NK-92 (cell line): ENCODE results near the gene IL11.

Experiments
- DNase-seq: peaks from one replicate; lab custom pipeline; 2025; ENCODE audit not compliant: unreplicated experiment; lab: John Stamatoyannopoulos, UW

IL11 gene

DNA sequence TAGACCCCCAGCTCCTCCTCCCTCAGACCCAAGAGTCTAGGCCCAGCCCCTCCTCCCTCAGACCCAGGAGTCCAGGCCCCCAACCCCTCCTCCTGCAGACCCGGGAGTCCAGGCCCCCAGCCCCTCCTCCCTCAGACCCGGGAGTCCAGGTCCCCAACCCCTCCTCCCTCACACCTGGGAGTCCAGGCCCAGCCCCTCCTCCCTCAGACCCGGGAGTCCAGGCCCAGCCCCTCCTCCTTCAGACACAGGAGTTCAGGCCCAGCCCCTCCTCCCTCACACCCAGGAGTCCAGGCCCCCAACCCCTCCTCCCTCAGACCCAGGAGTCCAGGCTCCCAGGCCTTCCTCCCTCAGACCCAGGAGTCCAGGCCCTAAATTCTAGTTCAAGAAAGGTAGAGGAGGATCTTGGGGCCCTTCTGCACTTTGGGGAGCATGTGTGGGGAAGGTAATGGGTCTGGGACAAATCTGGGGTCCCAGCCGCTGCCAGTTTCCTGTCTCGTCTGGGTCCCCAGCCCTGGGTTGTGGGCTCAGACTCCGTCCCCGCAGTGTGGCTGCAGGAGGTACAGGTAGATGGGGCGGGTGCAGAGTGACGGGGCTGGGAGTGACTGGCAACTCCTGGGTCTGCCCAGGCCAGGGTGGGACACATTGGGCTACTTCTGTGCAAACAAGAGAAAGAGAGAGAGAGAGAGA lies 3.2 kb upstream of the IL11 start:
- DNase-seq, result no peak

DNA sequence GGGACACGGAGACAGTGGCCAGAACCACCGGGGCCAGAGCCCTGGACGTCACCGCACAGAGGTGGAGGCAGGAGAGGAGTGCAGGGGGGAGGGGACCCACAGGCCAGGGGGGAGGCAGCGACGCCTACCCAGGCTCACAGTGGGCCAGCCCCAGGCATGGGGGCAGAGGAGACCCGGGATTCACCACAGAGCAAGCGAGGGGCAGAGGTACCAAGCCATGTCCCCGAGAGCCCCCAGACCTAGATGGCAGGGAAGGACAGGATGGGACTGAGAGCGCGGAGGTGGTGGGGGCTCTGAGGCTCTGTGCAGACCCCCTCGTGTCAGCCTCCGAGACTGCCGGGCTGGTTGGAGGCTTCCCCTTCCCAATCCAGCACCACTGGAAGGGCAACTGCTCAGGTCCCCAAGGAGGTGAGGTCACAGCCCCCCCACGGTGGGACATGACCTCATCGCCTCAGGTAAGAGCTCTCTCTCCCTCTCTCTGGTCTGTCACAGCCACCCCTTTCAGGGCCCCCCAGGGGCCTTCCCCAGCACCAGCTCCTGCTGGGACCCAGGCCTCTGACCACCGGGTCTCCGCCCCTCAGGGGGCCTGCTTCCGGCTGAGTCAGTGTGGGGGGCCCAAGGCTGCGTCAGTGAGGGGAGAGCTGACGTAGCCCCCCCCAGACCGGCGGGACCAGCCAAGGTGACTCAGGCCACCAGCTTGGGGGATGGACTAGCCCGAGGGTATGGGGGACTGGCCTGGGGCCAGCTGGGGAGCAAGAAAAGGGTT lies 2.2 kb upstream of the IL11 start:
- no peak for DNase-seq

DNA sequence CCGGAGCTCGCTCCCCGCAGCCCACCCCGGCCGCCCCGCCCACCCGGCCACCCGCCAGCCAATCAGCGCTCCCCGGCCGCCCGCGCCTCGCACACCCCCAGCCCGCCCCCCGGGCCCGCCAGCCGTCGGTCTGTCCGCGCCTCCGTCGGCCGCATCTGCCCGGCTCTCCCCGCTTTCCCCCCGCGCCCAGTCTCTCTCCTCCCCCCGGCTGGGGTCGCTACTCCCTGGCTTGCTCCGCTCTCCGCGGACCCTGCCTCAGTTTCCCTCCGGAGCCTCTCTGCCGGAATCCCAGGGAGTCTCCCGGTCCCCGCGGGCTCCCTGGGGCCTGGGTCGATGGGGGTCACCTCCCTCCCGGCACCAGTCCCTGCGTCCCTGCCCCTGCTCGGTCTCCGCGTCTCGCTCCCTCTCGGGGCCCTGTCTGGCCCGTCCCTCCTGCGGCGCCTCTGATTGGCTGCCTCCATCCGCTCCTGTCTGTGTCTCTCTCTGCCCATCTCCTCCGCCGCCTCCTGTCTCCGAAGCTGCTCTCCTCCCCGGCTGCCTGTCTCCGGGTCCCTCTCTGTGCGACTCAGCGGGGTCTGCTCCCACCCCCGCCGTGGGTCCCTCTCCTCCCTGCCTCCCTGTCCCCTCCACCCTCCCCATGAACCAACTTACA lies 484 bp downstream of the IL11 start:
- no peak for DNase-seq

DNA sequence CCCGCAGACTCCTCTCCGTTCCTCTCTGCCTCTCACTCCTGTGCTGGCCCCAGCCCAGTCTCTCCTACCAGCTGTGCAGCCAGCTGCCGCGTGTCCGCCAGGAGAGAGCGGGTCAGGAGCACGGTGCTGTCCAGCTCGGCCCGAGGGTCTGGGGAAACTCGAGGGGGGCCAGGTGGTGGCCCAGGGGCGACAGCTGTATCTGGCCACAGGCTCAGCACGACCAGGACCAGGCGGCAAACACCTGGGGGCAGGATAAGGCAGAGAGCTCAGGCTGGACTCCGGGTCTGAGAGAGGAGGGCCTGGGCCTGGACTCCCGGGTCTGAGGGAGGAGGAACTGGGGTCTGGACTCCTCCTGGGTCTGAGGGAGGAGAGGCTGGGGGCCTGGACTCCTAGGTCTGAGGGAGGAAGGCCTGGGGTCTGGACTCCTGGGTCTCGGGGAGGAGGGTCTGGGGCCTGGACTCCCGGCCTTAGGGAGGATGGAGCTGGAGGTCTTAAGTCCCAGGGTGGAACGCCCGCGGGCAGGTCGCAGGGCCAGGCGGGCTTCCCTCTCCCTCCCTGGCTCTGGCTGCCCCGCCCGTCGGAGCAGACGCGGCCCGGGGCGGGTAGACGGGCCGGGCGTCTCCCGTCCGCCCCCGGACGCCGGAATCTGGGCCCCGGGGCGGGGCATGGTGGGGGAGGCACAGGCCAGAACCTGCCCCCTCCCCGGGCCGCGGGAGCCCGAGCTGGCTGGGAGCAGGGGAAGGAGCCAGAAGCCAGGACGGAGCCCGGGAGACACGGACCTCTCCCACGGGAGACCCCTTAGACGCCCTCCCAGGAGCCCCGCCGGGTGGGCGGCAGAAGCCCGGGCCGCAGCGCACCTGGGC lies 1.3 kb downstream of the IL11 start:
- DNase-seq, result no peak

DNA sequence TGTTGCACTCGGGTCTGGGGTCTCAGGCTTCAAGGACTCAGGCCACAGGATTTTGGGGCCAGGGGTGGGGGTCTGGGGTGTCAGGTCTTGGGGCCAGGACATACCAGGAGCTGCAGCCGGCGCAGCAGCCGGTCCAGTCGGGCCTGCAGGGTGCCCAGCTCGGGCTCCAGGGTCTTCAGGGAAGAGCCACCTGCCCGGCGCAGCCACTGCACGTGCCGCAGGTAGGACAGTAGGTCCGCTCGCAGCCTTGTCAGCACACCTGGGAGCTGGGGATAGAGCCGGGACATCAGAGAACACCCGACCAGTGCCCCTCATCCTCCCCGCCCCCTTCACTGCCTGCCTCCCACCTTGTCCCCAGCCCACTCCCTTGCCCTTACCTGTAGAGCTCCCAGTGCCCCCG lies 2.2 kb downstream of the IL11 start:
- no peak for DNase-seq

DNA sequence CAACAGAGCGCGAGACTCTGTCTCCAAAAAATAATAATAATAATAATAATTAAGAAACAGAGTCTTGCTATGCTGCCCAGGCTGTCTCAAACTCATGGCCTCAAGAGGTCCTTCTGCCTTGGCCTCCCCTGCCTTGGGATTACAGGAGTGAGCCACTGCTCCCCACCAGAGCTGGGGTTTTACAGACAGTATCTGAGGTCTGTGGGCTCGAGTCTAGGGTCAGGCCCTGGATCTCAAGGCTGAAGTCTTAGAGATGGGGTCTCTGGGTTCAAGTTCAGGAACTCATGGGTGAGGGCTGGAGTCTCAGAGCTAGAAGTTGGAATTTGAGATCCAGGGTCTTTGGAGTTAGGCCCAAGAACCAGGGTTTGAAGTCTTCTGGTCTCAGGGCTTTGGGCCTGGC lies 3.5 kb downstream of the IL11 start:
- no peak for DNase-seq

DNA sequence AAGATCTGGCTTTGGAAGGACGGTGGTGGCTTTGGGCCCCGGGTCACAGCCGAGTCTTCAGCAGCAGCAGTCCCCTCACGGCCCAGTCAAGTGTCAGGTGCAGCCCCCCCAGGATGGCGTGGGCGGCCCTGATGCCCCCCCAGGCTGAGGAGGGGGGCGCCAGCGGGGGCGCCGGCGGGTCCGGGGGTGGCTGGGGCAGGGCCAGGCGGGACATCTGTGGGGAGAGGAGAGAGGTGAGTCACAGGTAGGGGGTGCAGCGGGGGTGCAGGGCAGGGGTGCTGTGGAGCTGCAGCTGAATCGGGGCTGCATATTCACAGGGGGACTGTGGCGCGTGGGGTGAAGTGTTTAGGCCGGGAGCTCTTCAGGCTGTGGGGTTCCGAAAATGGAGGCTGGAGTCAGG lies 4.3 kb downstream of the IL11 start:
- no peak for DNase-seq

- no peak for DNase-seq
Measured at GRCh38 chr19:55365245-55365644, 5.0 kb downstream of the IL11 start.

DNA sequence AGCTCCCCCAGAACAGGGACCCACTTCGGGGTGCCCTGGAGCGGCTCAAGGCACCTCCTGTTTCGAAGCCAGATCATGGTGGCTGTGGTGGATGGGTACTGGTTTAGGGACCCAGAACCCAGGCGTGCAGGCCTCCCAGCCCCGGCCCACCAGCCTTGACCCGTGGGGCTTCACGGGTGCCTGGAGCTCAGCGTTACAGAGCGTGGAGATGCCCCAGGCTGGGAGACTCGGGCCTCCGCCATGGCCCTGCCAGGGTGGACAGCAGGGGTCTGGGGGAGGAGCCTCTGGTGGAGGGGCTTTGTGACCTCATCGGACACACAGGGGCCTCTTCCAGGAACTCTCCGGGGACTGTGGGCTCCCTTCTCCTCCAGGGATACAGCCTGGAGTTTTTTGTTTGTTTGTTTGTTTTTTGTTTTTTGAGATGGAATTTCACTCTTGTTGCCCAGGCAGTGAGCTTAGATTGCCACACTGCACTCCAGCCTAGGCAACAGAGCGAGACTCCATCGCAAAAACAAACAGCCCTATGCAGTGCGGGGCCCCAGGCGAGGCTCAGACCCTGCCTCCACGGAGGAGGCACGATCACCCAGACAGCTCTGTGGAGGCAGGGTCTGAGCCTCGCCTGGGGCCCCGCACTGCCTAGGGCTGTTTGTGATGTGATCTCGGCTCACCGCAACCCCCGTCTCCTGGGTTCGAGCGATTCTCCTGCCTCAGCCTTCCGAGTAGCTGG lies 7.1 kb downstream of the IL11 start, which contains the start of gene GARIN5B:
Gene GARIN5B, minus strand, starts transcription at position 271 of the 727 bp plus-strand sequence. Its CDS starts 194 bp downstream, at position 77.
- no peak for DNase-seq

DNA sequence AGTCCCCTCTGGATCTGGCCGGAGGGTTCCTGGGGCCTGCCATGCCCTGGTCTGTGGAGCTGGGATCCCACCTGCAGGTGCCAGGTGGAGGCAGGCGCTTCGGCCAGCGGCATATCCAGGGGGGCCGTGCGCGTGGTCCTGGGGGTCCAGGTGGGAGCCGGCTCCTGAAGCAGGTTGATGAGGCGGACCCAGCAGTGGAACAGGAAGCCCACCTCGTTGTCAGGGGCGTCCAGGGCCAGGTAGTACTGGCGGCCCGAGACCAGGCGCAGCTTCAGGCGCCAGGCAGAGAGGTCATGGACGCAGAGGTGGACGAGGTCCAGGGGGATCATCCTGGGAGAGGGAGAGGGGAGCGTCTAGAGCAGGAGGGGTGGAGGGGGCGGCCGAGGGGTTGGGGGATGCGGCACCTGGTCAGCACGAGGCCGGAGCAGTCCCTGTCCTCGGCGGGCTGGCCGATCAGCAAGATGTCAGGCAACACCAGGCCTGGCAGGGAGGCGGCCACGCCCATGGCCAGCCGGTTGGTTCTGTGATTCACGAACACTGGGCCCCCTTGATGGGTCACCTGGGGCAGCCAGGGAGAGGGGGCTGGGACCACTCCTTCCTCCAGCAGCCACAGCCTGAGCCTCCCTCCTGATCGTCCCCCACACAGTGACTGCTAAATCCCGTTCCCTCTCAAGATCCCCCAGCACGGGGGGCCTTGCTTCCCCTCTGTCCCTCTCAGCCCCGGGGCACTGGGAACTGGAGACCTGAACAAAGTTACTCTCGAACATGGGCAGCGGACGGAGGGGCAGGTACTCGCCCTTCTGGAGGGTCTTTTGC lies 7.9 kb downstream of the IL11 start:
- no peak for DNase-seq

GRCh38 chr19:55360902-55361301 lies 9.4 kb downstream of the IL11 start:
- DNase-seq, result no peak

DNA sequence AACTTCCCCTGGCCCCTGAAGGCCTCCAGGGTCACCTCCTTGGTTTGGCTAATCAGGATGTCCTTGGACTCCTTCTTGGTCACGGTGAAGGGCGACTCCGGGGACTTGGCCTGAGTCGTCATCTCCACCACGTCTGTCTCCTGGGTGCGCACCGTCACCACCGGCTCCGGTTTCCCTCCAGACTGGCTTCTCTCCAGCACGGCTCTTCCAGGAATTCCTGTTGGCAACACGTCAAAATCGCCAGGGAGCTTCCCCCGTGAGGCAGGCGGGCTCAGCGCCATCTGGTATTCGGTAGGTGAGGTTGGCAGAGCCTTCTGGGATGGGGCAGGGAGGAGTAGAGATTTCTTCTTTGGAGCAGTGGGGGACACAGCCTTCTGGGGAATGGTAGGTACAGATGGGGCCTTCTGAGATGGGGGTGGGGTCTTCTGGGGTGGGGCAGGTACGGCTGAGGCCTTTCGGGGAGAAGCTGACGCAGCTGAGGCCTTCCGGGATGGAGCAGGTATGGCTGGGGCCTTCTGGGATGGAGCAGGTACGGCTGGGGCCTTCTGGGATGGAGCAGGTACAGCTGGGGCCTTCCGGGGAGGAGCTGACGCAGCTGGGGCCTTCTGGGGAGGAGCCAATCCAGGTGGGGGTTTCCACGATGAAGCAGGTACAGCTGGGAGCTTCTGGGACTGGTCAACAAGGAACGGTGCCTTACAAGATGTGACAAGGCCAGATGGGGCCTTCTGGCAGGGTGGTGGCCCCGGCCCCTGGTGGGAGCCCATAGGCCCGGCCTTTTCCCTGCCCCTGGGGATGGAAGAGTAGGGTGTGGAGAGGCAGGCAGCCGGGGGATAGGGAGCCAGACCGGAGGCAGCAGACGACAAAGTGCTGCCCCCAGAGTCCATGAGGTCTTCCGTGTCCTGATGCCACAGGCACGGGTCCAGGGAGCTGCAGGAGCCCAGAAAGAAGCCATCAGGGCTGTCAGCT lies 11.0 kb downstream of the IL11 start:
- no peak for DNase-seq

- DNase-seq, result no peak
Measured at GRCh38 chr19:55358493-55358892, 11.8 kb downstream of the IL11 start.

DNA sequence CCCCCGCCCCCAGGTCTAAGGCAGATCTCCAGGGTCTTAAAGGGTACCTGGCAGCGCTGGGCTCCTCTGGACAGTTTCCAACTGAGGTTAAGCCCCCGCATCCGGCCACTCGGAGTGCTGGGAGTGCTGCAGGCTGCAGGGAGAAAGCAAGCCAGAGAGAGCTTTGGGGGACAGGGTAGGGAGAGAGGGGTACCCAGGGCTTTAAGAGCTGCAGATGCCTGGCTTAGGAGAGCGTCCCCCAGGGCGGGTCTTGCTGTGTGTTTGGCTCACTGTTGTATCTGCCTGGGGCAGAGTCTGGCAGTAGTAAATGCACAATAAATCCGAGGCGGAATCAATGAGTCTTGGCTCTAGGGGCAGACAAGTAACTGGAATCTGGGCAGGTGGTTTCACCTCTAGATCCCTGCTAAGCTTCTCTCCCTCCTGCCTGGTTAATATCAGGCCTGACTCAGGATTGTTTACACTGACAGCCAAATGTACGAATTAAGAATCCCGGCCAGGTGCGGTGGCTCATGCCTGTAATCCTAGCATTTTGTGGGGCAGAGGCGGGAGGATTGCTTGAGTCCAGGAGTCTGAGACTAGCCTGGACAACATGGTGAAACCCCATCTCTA lies 14.9 kb downstream of the IL11 start:
- DNase-seq, result no peak

DNA sequence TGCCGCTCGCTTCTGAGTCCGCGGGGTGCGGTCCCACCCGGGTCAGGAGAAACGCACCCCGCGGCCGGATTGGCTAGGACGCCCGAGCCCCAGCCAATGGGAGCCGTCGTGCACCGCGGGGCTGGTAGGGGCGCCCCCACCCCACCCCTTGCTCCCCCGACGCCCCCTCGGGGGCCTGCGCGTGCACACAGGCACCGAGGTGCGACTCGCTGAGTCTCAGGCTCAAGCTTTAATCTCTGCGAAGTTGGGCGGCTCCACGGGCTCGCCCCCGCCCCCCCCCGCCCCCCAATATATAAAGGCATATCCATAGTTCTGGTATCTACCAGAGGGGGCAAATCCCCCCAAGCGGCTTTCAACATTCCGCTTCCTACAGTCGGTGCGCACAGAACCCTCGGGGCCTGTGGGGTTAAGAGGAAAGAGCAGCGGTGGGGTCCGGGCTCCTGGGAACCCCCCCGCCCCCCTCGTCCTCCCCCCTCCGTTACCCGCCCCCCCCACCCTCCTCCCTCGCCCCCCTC lies 15.5 kb downstream of the IL11 start, which contains the start of gene COX6B2:
Gene COX6B2, minus strand, starts transcription at position 22 of the 515 bp plus-strand sequence. CDS start 198 bp downstream, outside the sequence.
- no peak for DNase-seq

- DNase-seq, result no peak
Measured at GRCh38 chr19:55353803-55354697, 16.2 kb downstream of the IL11 start.

DNA sequence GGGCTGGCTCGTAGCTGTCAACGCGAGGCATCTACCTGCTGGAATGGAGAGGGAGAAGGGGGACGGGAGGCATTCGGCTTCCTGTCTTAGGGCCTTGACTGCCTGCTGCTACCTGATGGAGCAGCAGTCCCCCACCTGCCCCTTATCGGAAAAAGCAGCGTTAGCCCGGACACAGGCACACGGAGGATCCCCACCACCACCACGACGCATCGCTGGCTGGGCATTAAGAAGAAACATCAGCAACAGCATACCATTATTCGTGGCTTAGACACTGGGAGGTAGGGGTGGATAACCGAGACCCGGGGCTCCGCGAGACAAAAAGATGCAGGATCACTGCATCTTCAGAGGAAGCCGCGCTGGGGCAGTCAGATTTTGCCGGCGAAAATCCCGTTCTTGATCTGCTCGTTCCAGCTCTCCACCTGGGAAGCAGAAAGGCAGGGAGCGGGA lies 16.9 kb downstream of the IL11 start:
- DNase-seq, result no peak
